A549 (cell line): ENCODE data around the gene LRRC51. TPM values are rescaled to one million over a fixed set of nuclear protein-coding genes. Genes with fewer than 3 reads are reported as not detected.

Source experiments
- ATAC-seq, 2 experiments: fragments of 200-7000 bp in 1 of 2; fragments of >200 bp in 1 of 2; cut with Nextera tagmentation in 1 of 2; cut with Tn5 transposase in 1 of 2; 3 replicates each; pipeline versions ENCODE4 v1.8.0 to v1.9.1; 2018 to 2020; ENCODE audit warnings: mild to moderate bottlenecking in 1 of 2, moderate library complexity in 1 of 2
- CTCF ChIA-PET: fragments of 300-600 bp; sonication (Branson Sonifier 250); formaldehyde crosslinking; extraction: SDS; loops from one replicate; lab custom pipeline; 2021; ENCODE audit warnings: antibody characterized with exemption, inconsistent platforms; lab: Yijun Ruan, JAX
- POLR2A ChIA-PET: fragments of 350-600 bp; formaldehyde crosslinking; extraction: SDS; loops from one replicate; lab custom pipeline; 2021; ENCODE audit warnings: antibody characterized with exemption, inconsistent platforms; lab: Yijun Ruan, JAX
- DNase-seq, 2 experiments: peaks; one replicate each; pipeline versions ENCODE4 v3.0.0 to v3.0.0-alpha.2; 2011 to 2016; ENCODE audit warnings: low read depth in 1 of 2, low spot score in 1 of 2
- FAIRE-seq: peaks from 2 replicates; lab custom pipeline; 2011; peaks lifted over from hg19 to GRCh38; lab: Jason Lieb, UNC
- H3K27ac ChIP-seq, 2 experiments: fragments of >200 bp; sonication (Bioruptor Twin); formaldehyde crosslinking; 3 replicates each; pipeline ENCODE4 v1.5.1; 2016 to 2017
- H3K4me1 ChIP-seq: fragments of >200 bp; sonication (Bioruptor Twin); formaldehyde crosslinking; 3 replicates; pipeline ENCODE4 v1.6.1; 2016
- H3K4me2 ChIP-seq: fragments of >200 bp; sonication (Bioruptor Twin); formaldehyde crosslinking; 3 replicates; pipeline ENCODE4 v1.6.1; 2016
- H3K4me3 ChIP-seq: fragments of >200 bp; sonication (Bioruptor Twin); formaldehyde crosslinking; 3 replicates; pipeline ENCODE4 v1.5.1; 2016
- H3K9me3 ChIP-seq: fragments of >200 bp; sonication (Bioruptor Twin); formaldehyde crosslinking; 3 replicates; pipeline ENCODE4 v1.6.1; 2016
- ATOH8 ChIP-seq: fragments of 250-450 bp; sonication (Bioruptor Pico); IDR thresholded peaks from 2 replicates; pipeline ENCODE4 v1.5.0; 2020; ENCODE audit warnings: low read depth, mild to moderate bottlenecking, moderate library complexity
- BCL3 ChIP-seq: fragments of >200 bp; sonication (Bioruptor Twin); formaldehyde crosslinking; IDR thresholded peaks from 3 replicates; pipeline ENCODE4 v1.6.1; 2016
- BHLHE40 ChIP-seq: IDR thresholded peaks from 2 replicates; pipeline ENCODE4 v1.6.1; 2012; ENCODE audit warnings: low read depth, low read length, inconsistent platforms
- CTCF ChIP-seq: fragments of >200 bp; sonication (Bioruptor Twin); formaldehyde crosslinking; IDR thresholded peaks from 3 replicates; pipeline ENCODE4 v1.5.1; 2016
- E2F6 ChIP-seq: IDR thresholded peaks from 2 replicates; pipeline ENCODE4 v1.6.1; 2012; ENCODE audit warnings: low read depth, borderline replicate concordance
- FOSB ChIP-seq: fragments of 250-450 bp; sonication (Bioruptor Pico); IDR thresholded peaks from 2 replicates; pipeline ENCODE4 v1.5.0; 2020; ENCODE audit warnings: mild to moderate bottlenecking, moderate library complexity
- GATA3 ChIP-seq: IDR thresholded peaks from 2 replicates; pipeline ENCODE4 v1.6.1; 2012; ENCODE audit warnings: borderline replicate concordance
- HOXB13 ChIP-seq: fragments of 250-450 bp; sonication (Bioruptor Pico); IDR thresholded peaks from 2 replicates; pipeline ENCODE4 v1.5.0; 2020; ENCODE audit warnings: low read depth, mild to moderate bottlenecking, moderate library complexity
- JUN ChIP-seq, 2 experiments: fragments of >200 bp; sonication (Bioruptor Twin); formaldehyde crosslinking; IDR thresholded peaks; 2 replicates in 1 of 2; 3 replicates in 1 of 2; pipeline ENCODE4 v1.6.1; 2016 to 2017
- MAX ChIP-seq: IDR thresholded peaks from 2 replicates; pipeline ENCODE4 v1.6.1; 2012
- NPAS2 ChIP-seq: fragments of 250-450 bp; sonication (Bioruptor Pico); IDR thresholded peaks from 2 replicates; pipeline ENCODE4 v1.8.0; 2022; ENCODE audit warnings: mild to moderate bottlenecking, moderate library complexity, borderline replicate concordance
- POLR2A ChIP-seq: IDR thresholded peaks from 2 replicates; pipeline ENCODE4 v1.6.1; 2012; ENCODE audit warnings: mild to moderate bottlenecking, low read length
- POLR2AphosphoS2 ChIP-seq: conservative IDR thresholded peaks from 2 replicates; pipeline ENCODE4 v1.6.1; 2012; ENCODE audit warnings: low read length, improper control_type of control experiment, inconsistent platforms
- RAD21 ChIP-seq, 2 experiments: fragments of >200 bp in 1 of 2; sonication (Bioruptor Twin) in 1 of 2; formaldehyde crosslinking in 1 of 2; IDR thresholded peaks in 1 of 2; conservative IDR thresholded peaks in 1 of 2; 2 replicates in 1 of 2; 3 replicates in 1 of 2; pipeline ENCODE4 v1.6.1; 2012 to 2018; ENCODE audit warnings: inconsistent platforms in 1 of 2
- RCOR1 ChIP-seq: fragments of 150-350 bp; IDR thresholded peaks from 2 replicates; pipeline ENCODE4 v1.6.1; 2014; ENCODE audit warnings: antibody characterized with exemption, low read length, low read depth
- REST ChIP-seq: fragments of 200-600 bp; sonication (generic); IDR thresholded peaks from 2 replicates; pipeline ENCODE4 v1.6.1; 2016; ENCODE audit warnings: antibody characterized with exemption, mild to moderate bottlenecking, moderate library complexity
- RFX5 ChIP-seq: fragments of 450-650 bp; IDR thresholded peaks from 2 replicates; pipeline ENCODE4 v1.7.1; 2014; ENCODE audit warnings: antibody characterized with exemption, mild to moderate bottlenecking, moderate library complexity
- SREBF2 ChIP-seq: fragments of 450-650 bp; IDR thresholded peaks from 2 replicates; pipeline ENCODE4 v1.6.1; 2014; ENCODE audit warnings: mild to moderate bottlenecking, moderate library complexity
- ZSCAN20 ChIP-seq: fragments of 250-450 bp; sonication (Bioruptor Pico); IDR thresholded peaks from 2 replicates; pipeline ENCODE4 v1.8.0; 2022; ENCODE audit warnings: mild to moderate bottlenecking, moderate library complexity
- WGBS: methylation state at CpG from one replicate; pipeline ENCODE4 v1.1.6; 2017; ENCODE audit errors: missing lambda C conversion rate; 5-methylcytosine and 5-hydroxymethylcytosine counted together
- polyA plus RNA-seq, 4 experiments: library from polyadenylated mRNA; depleted of rRNA in 3 of 4; stranded (reverse); fragments of >200 nt; fragmentation: RNase III in 1 of 4; extraction: RNeasy Plus Mini Kit Qiagen cat#74134 plus additional on column Dnase treatment in 1 of 4; gene quantifications; 2 replicates in 3 of 4; 3 replicates in 1 of 4; pipeline ENCODE4 v1.2.3, GENCODE V29; 2011 to 2017

LRRC51 gene
- polyA plus RNA-seq, 2 of the 4 experiments (the other 2 are of a cell fraction): 8.2 to 14.3 TPM

- no peak for TF ChIP-seq ATOH8
- TF ChIP-seq GATA3: no peak
- no peak for TF ChIP-seq POLR2A
- TF ChIP-seq BHLHE40: no peak
- TF ChIP-seq CTCF: no peak; the same call in 2 of the 3 replicates
- no peak for TF ChIP-seq RAD21 (conservative IDR thresholded peaks at IDR 0.05 in 1 of 2, IDR thresholded peaks at IDR 0.05 in 1 of 2)
- TF ChIP-seq RFX5: no peak
- no peak for TF ChIP-seq FOSB (CRISPR knock-in tag)
- TF ChIP-seq REST: no peak
- TF ChIP-seq BCL3: no peak
- no peak for TF ChIP-seq NPAS2
- TF ChIP-seq POLR2AphosphoS2: no peak
- TF ChIP-seq RCOR1: no peak
- no peak for TF ChIP-seq E2F6
- no peak for TF ChIP-seq HOXB13 (CRISPR knock-in tag)
- no peak for TF ChIP-seq SREBF2
- TF ChIP-seq ZSCAN20 (CRISPR knock-in tag): no peak
- TF ChIP-seq MAX: no peak
- TF ChIP-seq, all 56 proteins: peak for 0
- ATAC-seq: peak in 1 of 2 experiments; percentile 20; a peak in 1 of 6 replicates
- no peak for FAIRE-seq
- 100% methylated on average over 1 of the region's 1 CpG for WGBS
- H3K4me3 ChIP-seq: no peak overlapping the region
- no peak overlapping the region for H3K4me2 ChIP-seq
- H3K9me3 ChIP-seq: no peaks in the 10 kb centered on the region
- H3K27ac ChIP-seq: no peak overlapping the region
- peaks cover 39% of the 10 kb centered on the region for H3K4me1 ChIP-seq
- POLR2A ChIA-PET: interaction anchor here (1.0 kb wide), 1 partner anchor 50 kb away, joined by 3 read pairs; no protein-coding TSS in a partner anchor
- CTCF ChIA-PET: interaction anchor here (0.8 to 6.2 kb wide), 9 partner anchors 9 to 359 kb away, joined by 3 to 40 read pairs (median 4); partner anchors contain the start of gene CLPB
- peak in 1 of 2 experiments; percentile 35 for DNase-seq
Measured at GRCh38 chr11:72075109-72075508, 5.5 kb upstream of the LRRC51 start.

GRCh38 chr11:72075756-72076155 is 4.9 kb upstream of the LRRC51 start:
- TF ChIP-seq JUN (IDR thresholded peaks at IDR 0.05) (no peak), ATOH8 (no peak), BHLHE40 (no peak)
- FAIRE-seq: no peak
- H3K4me1 ChIP-seq: peaks cover 32% of the 10 kb centered on the region
- no peak overlapping the region for H3K4me2 ChIP-seq
- ChIA-PET CTCF (interaction anchor here (1.1 to 6.2 kb wide), 6 partner anchors 9 to 61 kb away, joined by 3 to 40 read pairs (median 4); no protein-coding TSS in a partner anchor), POLR2A (interaction anchor here (1.0 kb wide), 1 partner anchor 51 kb away, joined by 3 read pairs; no protein-coding TSS in a partner anchor)
- no peak overlapping the region for H3K27ac ChIP-seq
- no peak for DNase-seq
- no peak overlapping the region for H3K4me3 ChIP-seq
- WGBS: 91% methylated on average over 4 of the region's 4 CpGs
- ATAC-seq: no peak
- H3K9me3 ChIP-seq: no peaks in the 10 kb centered on the region
